GM06990 (cell line): ENCODE measurements around the gene HRH1.

Experiments
- DNase-seq: peaks from one replicate; pipeline ENCODE4 v3.0.0-alpha.2; 2011; ENCODE audit not compliant: insufficient read length; ENCODE audit errors: extremely low read depth
- H3K27me3 ChIP-seq: replicated peaks from 2 replicates; pipeline ENCODE4 v1.6.0; 2011; ENCODE audit warnings: low read length; ENCODE audit not compliant: control insufficient read depth, insufficient read depth
- H3K36me3 ChIP-seq: 2 replicates; pipeline ENCODE4 v1.5.1; 2011; ENCODE audit warnings: low read length; ENCODE audit not compliant: control insufficient read depth, insufficient read depth
- H3K4me3 ChIP-seq: replicated peaks from 2 replicates; pipeline ENCODE4 v1.5.1; 2011; ENCODE audit warnings: low read depth, mild to moderate bottlenecking, control low read depth, low read length
- CTCF ChIP-seq: IDR thresholded peaks from 2 replicates; pipeline ENCODE4 v1.5.1; 2011; ENCODE audit warnings: low read length, control low read depth, mild to moderate bottlenecking, inconsistent platforms; ENCODE audit not compliant: insufficient read depth, poor library complexity, severe bottlenecking

The HRH1 gene

GRCh38 chr3:11185144-11185543 lies 30.9 kb downstream of the HRH1 start:
- no peak for DNase-seq
- TF ChIP-seq CTCF, result no peak
- no peaks in the 10 kb centered on the region for H3K27me3 ChIP-seq
- H3K4me3 ChIP-seq, result no peak overlapping the region
- H3K36me3 ChIP-seq, result no peaks in the 10 kb centered on the region

GRCh38 chr3:11185564-11186317 lies 31.4 kb downstream of the HRH1 start:
- DNase-seq, result no peak
- H3K4me3 ChIP-seq, result no peak overlapping the region

GRCh38 chr3:11186318-11186692 lies 32.0 kb downstream of the HRH1 start:
- DNase-seq, result no peak
- no peak for TF ChIP-seq CTCF
- no peak overlapping the region for H3K4me3 ChIP-seq
- H3K36me3 ChIP-seq, result no peaks in the 10 kb centered on the region
- peaks cover 1% of the 10 kb centered on the region; the same call in 1 of the 2 replicates for H3K27me3 ChIP-seq

More at GRCh38 chr3:11185564-11186317, 31.4 kb downstream of the HRH1 start:
- no peaks in the 10 kb centered on the region for H3K27me3 ChIP-seq
- no peaks in the 10 kb centered on the region for H3K36me3 ChIP-seq
- no peak for TF ChIP-seq CTCF

- Histone ChIP-seq H3K27me3 (peaks cover 1% of the 10 kb centered on the region; the same call in 1 of the 2 replicates), H3K4me3 (no peak overlapping the region), H3K36me3 (no peaks in the 10 kb centered on the region)
- DNase-seq, result no peak
- TF ChIP-seq CTCF, result no peak
Observed at GRCh38 chr3:11186771-11187191, 32.5 kb downstream of the HRH1 start.

GRCh38 chr3:11187681-11188080 lies 33.4 kb downstream of the HRH1 start:
- Histone ChIP-seq H3K27me3 (peaks cover 1% of the 10 kb centered on the region; the same call in 1 of the 2 replicates), H3K36me3 (no peaks in the 10 kb centered on the region), H3K4me3 (no peak overlapping the region)
- no peak for TF ChIP-seq CTCF
- DNase-seq, result no peak
